Stimulated activated CD4-positive, alpha-beta T cell treated with anti-CD3 and anti-CD28 coated beads, Interleukin-1b, Interleukin-23, amount 100 ng/mL, for 48 hours (primary cell): ENCODE measurements around the gene NPIPB9.
"Not testable (repeated sequence)": the region's sequence is repeated elsewhere in the genome, so short reads cannot be mapped to it uniquely, and the experiment has no call there.

Experiments
- DNase-seq: peaks from one replicate; pipeline ENCODE4 v3.0.0-alpha.2; 2020

NPIPB9 gene

GRCh38 chr16:28751487-28751886 is at the start of gene NPIPB9:
TSS of gene NPIPB9 (plus strand) at chr16:28751787.
- DNase-seq: not testable (repeated sequence)

- not testable (repeated sequence) for DNase-seq
Measured at GRCh38 chr16:28704246-28704645, 47.3 kb upstream of the NPIPB9 start.

GRCh38 chr16:28711220-28712083 is 40.1 kb upstream of the NPIPB9 start, which contains the start of gene EIF3C:
TSS of gene EIF3C (plus strand) at chr16:28711464. CDS start at chr16:28711687, 223 bp downstream.
- DNase-seq: not testable (repeated sequence)

DNA sequence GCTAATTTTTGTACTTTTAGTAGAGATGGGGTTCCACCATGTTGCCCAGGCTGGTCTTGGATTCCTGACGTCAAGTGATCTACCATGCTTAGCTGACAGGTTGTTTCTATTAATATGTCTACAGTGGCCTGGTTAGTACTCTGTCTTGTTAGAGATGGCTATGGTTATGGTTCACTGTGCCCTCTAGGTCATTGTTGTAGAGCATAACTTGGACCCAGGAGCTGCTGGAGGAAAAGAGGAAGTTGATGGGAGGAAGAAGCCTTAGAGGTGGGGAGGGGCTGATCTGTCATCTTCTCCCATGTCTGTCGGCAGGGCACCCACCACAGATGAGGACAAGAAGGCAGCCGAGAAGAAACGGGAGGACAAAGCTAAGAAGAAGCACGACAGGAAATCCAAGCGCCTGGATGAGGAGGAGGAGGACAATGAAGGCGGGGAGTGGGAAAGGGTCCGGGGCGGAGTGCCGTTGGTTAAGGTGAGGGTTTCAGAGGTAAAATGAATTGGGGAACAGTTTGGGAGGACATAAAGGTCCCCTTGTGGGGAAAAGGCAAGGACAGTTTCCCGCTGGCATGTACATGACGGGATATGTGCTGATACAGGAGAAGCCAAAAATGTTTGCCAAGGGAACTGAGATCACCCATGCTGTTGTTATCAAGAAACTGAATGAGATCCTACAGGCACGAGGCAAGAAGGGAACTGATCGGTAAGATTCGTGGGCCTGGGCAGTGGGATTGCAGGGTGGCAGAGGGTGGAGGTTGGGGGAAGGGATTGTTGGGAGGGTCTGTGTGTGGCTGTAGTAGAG is 28.5 kb upstream of the NPIPB9 start:
- DNase-seq: not testable (repeated sequence)

DNA sequence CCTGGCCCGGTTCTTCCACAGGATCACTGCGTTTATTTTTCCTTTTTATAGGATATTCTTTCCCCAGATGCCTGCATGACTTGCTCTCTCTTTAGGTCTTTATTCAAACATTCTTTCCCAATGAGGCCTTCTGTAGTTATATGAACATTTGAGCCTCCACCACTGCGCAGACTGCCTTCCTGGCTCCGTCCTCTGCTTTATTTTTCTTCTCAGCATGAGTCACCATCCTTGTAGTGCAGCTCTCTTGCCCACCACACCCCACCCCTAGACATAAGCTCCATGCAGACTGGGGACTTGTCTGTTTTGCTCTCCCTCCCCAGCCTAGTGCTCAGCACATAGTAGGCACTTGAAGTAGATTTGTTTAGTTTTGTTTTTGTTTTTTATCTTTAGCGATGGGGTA is 20.3 kb upstream of the NPIPB9 start:
- not testable (repeated sequence) for DNase-seq

DNA sequence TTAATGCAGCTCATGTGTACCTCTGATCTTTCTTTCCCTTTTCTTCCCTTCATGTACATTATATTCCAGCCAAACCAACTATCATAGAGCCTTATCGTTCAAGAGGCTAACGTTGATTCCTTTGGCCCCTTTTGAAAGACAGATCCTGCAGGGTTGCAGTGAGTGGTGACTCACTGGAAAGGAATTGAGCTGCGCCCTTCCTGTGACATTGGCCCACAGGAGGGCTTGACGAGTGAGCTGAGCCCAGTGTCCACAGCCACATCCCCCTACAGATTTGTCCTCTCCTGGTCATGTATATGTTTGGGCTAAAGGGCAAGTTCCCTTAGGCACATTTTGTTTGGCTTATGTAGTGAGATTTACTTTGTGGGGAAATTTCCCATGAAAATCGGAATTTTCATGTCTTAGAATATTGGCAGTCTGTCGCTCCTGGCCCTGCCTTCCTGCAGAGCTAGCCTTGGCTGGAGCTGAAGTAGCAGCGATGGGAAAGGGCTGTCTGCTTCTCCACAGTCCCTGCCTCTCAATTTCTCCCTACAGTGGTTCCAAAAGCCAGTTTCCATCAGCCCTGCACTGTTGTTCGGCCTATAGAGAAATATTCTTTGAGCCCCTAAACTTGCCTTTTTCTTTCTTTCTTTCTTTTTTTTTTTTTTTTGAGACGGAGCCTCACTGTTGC is 19.0 kb upstream of the NPIPB9 start:
- not testable (repeated sequence) for DNase-seq

GRCh38 chr16:28739787-28740186 is 11.8 kb upstream of the NPIPB9 start:
- DNase-seq: not testable (repeated sequence)

- DNase-seq: not testable (repeated sequence)
Measured at GRCh38 chr16:28740631-28741030, 11.0 kb upstream of the NPIPB9 start.

- DNase-seq: not testable (repeated sequence)
Measured at GRCh38 chr16:28741295-28741694, 10.3 kb upstream of the NPIPB9 start.

- not testable (repeated sequence) for DNase-seq
Measured at GRCh38 chr16:28746618-28747350, 4.8 kb upstream of the NPIPB9 start.

GRCh38 chr16:28749997-28750465 is 1.6 kb upstream of the NPIPB9 start:
- peak; percentile 37 for DNase-seq

DNA sequence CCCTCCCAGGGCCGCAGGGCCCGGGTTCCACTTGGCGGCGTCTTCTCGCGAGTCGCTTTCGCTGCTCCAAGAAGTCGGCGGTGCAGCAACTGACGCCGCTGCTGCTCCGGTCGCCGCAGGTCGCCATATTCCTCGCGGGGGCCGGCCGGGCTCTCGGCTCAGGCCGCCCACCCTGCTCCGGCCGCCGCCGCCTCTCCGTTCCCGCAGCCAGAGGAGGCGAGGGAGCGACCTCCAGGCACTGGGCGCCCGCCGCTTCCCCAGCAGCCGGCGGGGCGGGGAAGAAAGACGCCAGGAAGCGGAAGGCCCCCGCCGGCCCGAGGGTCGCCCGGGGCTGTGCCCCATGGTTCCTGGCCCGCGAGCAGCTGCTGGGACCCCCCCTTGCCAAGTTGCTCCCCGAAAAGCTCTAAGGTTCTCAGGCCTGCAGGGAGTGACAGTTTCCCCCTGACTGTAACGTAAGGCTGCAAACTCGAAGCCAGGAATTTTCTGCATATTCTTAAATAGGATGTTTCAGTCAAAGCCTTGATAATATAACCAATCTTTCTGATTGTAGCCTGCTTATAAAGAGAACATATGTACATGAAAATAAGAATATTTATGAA is 1.0 kb upstream of the NPIPB9 start:
- not testable (repeated sequence) for DNase-seq

GRCh38 chr16:28781697-28782096 is 30.1 kb downstream of the NPIPB9 start:
- not testable (repeated sequence) for DNase-seq

DNA sequence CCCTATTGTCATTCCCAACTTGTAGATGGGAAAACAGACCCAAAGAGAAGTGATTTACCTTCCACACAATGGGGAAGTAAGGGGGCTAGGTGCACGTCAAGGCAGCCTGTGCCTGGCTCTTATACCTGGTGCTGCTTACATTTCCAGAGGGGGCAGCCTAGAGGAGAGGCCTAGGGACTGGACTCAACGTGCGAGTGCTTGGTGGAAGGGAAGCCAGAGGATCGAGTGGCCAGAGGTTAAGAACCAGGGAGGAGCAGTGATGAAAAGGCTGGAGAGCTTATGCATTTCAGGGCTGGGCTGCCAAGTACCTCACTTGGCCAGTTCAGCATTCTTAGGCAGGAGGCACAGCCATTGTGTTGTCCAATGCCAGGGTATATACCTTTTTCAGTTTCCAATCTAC is 30.8 kb downstream of the NPIPB9 start:
- not testable (repeated sequence) for DNase-seq

- peak; percentile 61 for DNase-seq
Measured at GRCh38 chr16:28802235-28803019, 50.8 kb downstream of the NPIPB9 start.

GRCh38 chr16:28807445-28808120 is 56.0 kb downstream of the NPIPB9 start:
- DNase-seq: not testable (repeated sequence)

DNA sequence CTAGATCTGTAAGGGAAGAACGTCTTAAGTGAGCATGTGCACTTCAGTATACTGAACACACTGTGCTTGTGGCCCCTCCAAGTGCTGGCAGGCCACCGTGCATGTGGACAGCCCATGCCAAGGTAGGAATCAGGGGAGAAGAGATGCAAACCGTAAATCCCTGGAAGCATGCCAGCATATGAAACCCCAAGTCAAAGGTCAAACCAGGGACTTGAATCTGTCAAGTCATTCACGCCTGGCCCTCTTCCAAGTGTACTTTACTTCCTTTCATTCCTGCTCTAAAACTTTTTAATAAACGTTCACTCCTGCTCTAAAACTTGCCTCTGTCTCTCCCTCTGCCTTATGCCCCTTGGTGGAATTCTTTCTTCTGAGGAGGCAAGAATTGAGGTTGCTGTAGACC is 68.4 kb downstream of the NPIPB9 start:
- DNase-seq: no peak

DNA sequence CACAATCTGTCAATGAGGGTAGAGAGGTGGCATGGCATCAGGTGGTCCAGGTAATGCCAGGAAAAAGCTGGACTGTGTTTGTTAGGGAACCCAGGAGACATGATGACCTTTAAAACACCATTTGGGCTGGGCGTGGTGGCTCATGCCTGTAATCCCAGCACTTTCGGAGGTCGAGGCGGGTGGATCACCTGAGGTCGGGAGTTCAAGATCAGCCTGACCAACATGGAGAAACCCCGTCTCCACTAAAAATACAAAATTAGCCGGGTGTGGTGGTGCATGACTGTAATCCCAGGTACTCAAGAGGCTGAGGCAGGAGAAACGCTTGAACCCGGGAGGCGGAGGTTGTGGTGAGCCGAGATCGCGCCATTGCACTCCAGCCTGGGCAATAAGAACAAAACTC is 69.0 kb downstream of the NPIPB9 start:
- DNase-seq: not testable (repeated sequence)

GRCh38 chr16:28821874-28822519 is 70.4 kb downstream of the NPIPB9 start:
- DNase-seq: no peak
